HG03045 (cell line): ENCODE results near the gene PIF1.
"Not testable (repeated sequence)": the region's sequence is repeated elsewhere in the genome, so short reads cannot be mapped to it uniquely, and the experiment has no call there.

Experiments used
- ATAC-seq: cut with Tn5 transposase; IDR thresholded peaks from one replicate; pipeline ENCODE4 v1.9.1; 2021; ENCODE audit warnings: mild to moderate bottlenecking, moderate library complexity; ENCODE audit not compliant: unreplicated experiment

The PIF1 gene

GRCh38 chr15:64847876-64848716 is 22.6 kb upstream of the PIF1 start:
- no peak for ATAC-seq

GRCh38 chr15:64847448-64847847 is 22.0 kb upstream of the PIF1 start:
- no peak for ATAC-seq

- no peak for ATAC-seq
Measured at GRCh38 chr15:64847016-64847415, 21.6 kb upstream of the PIF1 start.

- ATAC-seq: no peak
Measured at GRCh38 chr15:64845831-64846595, 20.6 kb upstream of the PIF1 start.

- ATAC-seq: no peak
Measured at GRCh38 chr15:64845183-64845611, 19.8 kb upstream of the PIF1 start.

- ATAC-seq: no peak
Measured at GRCh38 chr15:64844576-64845145, 19.2 kb upstream of the PIF1 start.

GRCh38 chr15:64843991-64844390 is 18.5 kb upstream of the PIF1 start:
- ATAC-seq: no peak

- no peak for ATAC-seq
Measured at GRCh38 chr15:64842986-64843561, 17.6 kb upstream of the PIF1 start.

GRCh38 chr15:64842096-64842939 is 16.9 kb upstream of the PIF1 start:
- ATAC-seq: no peak

GRCh38 chr15:64841344-64842095 is 16.1 kb upstream of the PIF1 start, which contains the start of gene PLEKHO2:
Gene PLEKHO2, plus strand, starts transcription at chr15:64841915. Its CDS starts 102 bp downstream, at chr15:64842017.
- peak; percentile 75 for ATAC-seq

- ATAC-seq: no peak
Measured at GRCh38 chr15:64841060-64841343, 15.6 kb upstream of the PIF1 start.

- ATAC-seq: no peak
Measured at GRCh38 chr15:64837502-64837901, 12.1 kb upstream of the PIF1 start.

- no peak for ATAC-seq
Measured at GRCh38 chr15:64836023-64836536, 10.6 kb upstream of the PIF1 start.

- ATAC-seq: no peak
Measured at GRCh38 chr15:64833690-64834089, 8.2 kb upstream of the PIF1 start.

- ATAC-seq: no peak
Measured at GRCh38 chr15:64828985-64829384, 3.5 kb upstream of the PIF1 start.

- no peak for ATAC-seq
Measured at GRCh38 chr15:64824929-64825430, 467 bp downstream of the PIF1 start.

GRCh38 chr15:64816452-64816851 is 9.0 kb downstream of the PIF1 start:
- ATAC-seq: no peak

- ATAC-seq: not testable (repeated sequence)
Measured at GRCh38 chr15:64814965-64815364, 10.5 kb downstream of the PIF1 start.

GRCh38 chr15:64814283-64814682 is 11.2 kb downstream of the PIF1 start:
- ATAC-seq: not testable (repeated sequence)
